Suprapubic skin (tissue), 4 donors: ENCODE results near the gene ATP13A3. TPM values are rescaled to one million over a fixed set of nuclear protein-coding genes. Genes with fewer than 3 reads are reported as not detected.
A peak's percentile ranks its signal among the peaks of the same experiment; 100 is the strongest.
"Not testable (repeated sequence)": the region's sequence is repeated elsewhere in the genome, so short reads cannot be mapped to it uniquely, and the experiment has no call there.

Source experiments
- DNase-seq, 2 donors: peaks; one replicate each; pipeline ENCODE4 v3.0.0-alpha.2; 2019; ENCODE audit warnings: low spot score in 2 of 2
- H3K27ac ChIP-seq: fragments of 200-600 bp; sonication (generic); one replicate; pipeline ENCODE4 v1.5.1; 2019
- H3K27me3 ChIP-seq: fragments of 200-600 bp; sonication (generic); one replicate; pipeline ENCODE4 v1.5.1; 2019
- H3K36me3 ChIP-seq: fragments of 200-600 bp; sonication (generic); one replicate; pipeline ENCODE4 v1.5.1; 2019
- H3K4me1 ChIP-seq: fragments of 200-600 bp; sonication (generic); one replicate; pipeline ENCODE4 v1.5.1; 2019
- H3K4me3 ChIP-seq: fragments of 200-600 bp; sonication (generic); one replicate; pipeline ENCODE4 v1.5.1; 2019; ENCODE audit warnings: mild to moderate bottlenecking
- H3K9me3 ChIP-seq: fragments of 200-600 bp; sonication (generic); one replicate; pipeline ENCODE4 v1.5.1; 2019
- CTCF ChIP-seq, 2 donors: fragments of 200-600 bp in 1 of 2; fragments of 450-650 bp in 1 of 2; sonication (generic) in 1 of 2; IDR thresholded peaks; one replicate each; pipeline ENCODE4 v1.5.1; 2016 to 2019; ENCODE audit warnings: antibody characterized with exemption in 2 of 2, mild to moderate bottlenecking in 1 of 2, moderate library complexity in 1 of 2
- EP300 ChIP-seq: sonication (generic); formaldehyde crosslinking; IDR thresholded peaks from one replicate; pipeline ENCODE4 v1.6.1; 2017; ENCODE audit warnings: antibody characterized with exemption
- POLR2A ChIP-seq, 2 donors: fragments of 450-650 bp; IDR thresholded peaks; one replicate each; pipeline ENCODE4 v1.6.1; 2017; ENCODE audit warnings: antibody characterized with exemption in 2 of 2, mild to moderate bottlenecking in 2 of 2, moderate library complexity in 2 of 2
- POLR2AphosphoS5 ChIP-seq, 3 donors: sonication (generic); formaldehyde crosslinking; IDR thresholded peaks; one replicate each; pipeline ENCODE4 v1.6.1; 2017; ENCODE audit warnings: antibody characterized with exemption in 3 of 3
- WGBS: methylation state at CpG from one replicate; pipeline ENCODE4 v1.1.5; 2018; 5-methylcytosine and 5-hydroxymethylcytosine counted together
- total RNA-seq, 4 donors: library from RNA; depleted of rRNA; stranded (reverse); fragments of >200 nt; gene quantifications; one replicate each; pipeline ENCODE4 v1.1.0, GENCODE V29; 2016

ATP13A3 gene
- 10 to 100 TPM; 49.3 to 76.0 (median 64.0) TPM for total RNA-seq

- peak; percentile 91 to 93 for DNase-seq
- Histone ChIP-seq H3K27me3 (no peaks in the 10 kb centered on the region), H3K36me3 (no peaks in the 10 kb centered on the region), H3K27ac (peak within 1 kb of the TSS; percentile 91), H3K4me1 (peaks cover 34% of the 10 kb centered on the region), H3K9me3 (no peaks in the 10 kb centered on the region), H3K4me3 (peak within 1 kb of the TSS; percentile 89)
- TF ChIP-seq POLR2AphosphoS5 (IDR thresholded peaks at IDR 0.05) = peak; percentile 9 to 60 (median 58)
- TF ChIP-seq EP300 = no peak
- no peak for TF ChIP-seq POLR2A (IDR thresholded peaks at IDR 0.05)
- no peak for TF ChIP-seq CTCF (IDR thresholded peaks at IDR 0.05)
- 0% methylated on average over 21 of the region's 99 CpGs for WGBS
Observed at GRCh38 chr3:194486540-194487288, at the start of gene ATP13A3. ATP13A3 (minus strand) TSS chr3:194487002; CDS start chr3:194462190, 24,812 bp downstream.

- 79% methylated on average over 10 of the region's 10 CpGs for WGBS
- not testable (repeated sequence) for H3K27me3 ChIP-seq, H3K36me3 ChIP-seq, H3K27ac ChIP-seq, H3K4me3 ChIP-seq, DNase-seq, H3K4me1 ChIP-seq, H3K9me3 ChIP-seq
Observed at GRCh38 chr3:194535199-194535598, 48.4 kb upstream of the ATP13A3 start.

- Histone ChIP-seq H3K9me3 (no peaks in the 10 kb centered on the region), H3K36me3 (no peaks in the 10 kb centered on the region)
- WGBS = 92% methylated on average over 3 of the region's 3 CpGs
Observed at GRCh38 chr3:194534243-194534642, 47.4 kb upstream of the ATP13A3 start.

GRCh38 chr3:194532591-194532990 is 45.8 kb upstream of the ATP13A3 start:
- no peak for TF ChIP-seq EP300
- no peak for TF ChIP-seq POLR2AphosphoS5 (IDR thresholded peaks at IDR 0.05)
- TF ChIP-seq POLR2A (IDR thresholded peaks at IDR 0.05) = no peak
- TF ChIP-seq CTCF (IDR thresholded peaks at IDR 0.05) = no peak
- peaks cover 6% of the 10 kb centered on the region for H3K4me1 ChIP-seq
- H3K27me3 ChIP-seq = no peaks in the 10 kb centered on the region
- H3K27ac ChIP-seq = no peak overlapping the region
- DNase-seq = no peak
- 56% methylated on average over 4 of the region's 4 CpGs for WGBS
- no peak overlapping the region for H3K4me3 ChIP-seq
- H3K9me3 ChIP-seq = no peaks in the 10 kb centered on the region
- H3K36me3 ChIP-seq = no peaks in the 10 kb centered on the region

More at GRCh38 chr3:194534243-194534642, 47.4 kb upstream of the ATP13A3 start:
- H3K27me3 ChIP-seq = no peaks in the 10 kb centered on the region
- TF ChIP-seq EP300 (no peak), CTCF (IDR thresholded peaks at IDR 0.05) (no peak), POLR2AphosphoS5 (IDR thresholded peaks at IDR 0.05) (no peak), POLR2A (IDR thresholded peaks at IDR 0.05) (no peak)
- no peak overlapping the region for H3K4me3 ChIP-seq
- no peak overlapping the region for H3K27ac ChIP-seq
- DNase-seq = no peak
- peaks cover 9% of the 10 kb centered on the region for H3K4me1 ChIP-seq

DNA sequence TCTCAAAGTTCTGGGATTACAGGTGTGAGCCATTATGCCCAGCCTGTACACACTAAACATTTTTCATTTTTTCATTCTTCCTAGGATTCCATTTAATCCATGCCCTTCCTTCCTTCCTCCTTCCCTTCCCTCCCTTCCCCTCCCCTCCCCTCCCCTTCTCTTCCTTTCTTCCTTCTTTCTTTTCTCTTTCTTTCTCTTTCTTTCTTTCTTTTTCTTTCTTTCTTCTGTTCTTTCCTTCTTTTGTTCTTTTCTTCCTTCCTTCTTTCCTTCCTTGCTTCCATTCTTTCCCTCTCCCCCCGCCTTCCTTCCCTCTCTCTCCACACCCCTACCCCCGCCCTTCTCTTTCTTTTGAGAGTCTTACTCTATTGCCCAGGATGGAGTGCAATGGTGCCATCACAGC is 40.9 kb upstream of the ATP13A3 start:
- H3K27ac ChIP-seq = no peak overlapping the region
- no peak for DNase-seq
- H3K9me3 ChIP-seq = no peaks in the 10 kb centered on the region
- no peaks in the 10 kb centered on the region for H3K27me3 ChIP-seq
- TF ChIP-seq CTCF (IDR thresholded peaks at IDR 0.05) (no peak), POLR2A (IDR thresholded peaks at IDR 0.05) (no peak), POLR2AphosphoS5 (IDR thresholded peaks at IDR 0.05) (no peak)
- 94% methylated on average over 2 of the region's 2 CpGs for WGBS
- no peaks in the 10 kb centered on the region for H3K36me3 ChIP-seq
- H3K4me1 ChIP-seq = no peaks in the 10 kb centered on the region
- H3K4me3 ChIP-seq = no peak overlapping the region
